ENCODE data around the gene DOK7. TPM values are rescaled to one million over a fixed set of nuclear protein-coding genes. Genes with fewer than 3 reads are reported as not detected.

The DOK7 gene
- polyA plus RNA-seq, 3 donors = not detected

DNA sequence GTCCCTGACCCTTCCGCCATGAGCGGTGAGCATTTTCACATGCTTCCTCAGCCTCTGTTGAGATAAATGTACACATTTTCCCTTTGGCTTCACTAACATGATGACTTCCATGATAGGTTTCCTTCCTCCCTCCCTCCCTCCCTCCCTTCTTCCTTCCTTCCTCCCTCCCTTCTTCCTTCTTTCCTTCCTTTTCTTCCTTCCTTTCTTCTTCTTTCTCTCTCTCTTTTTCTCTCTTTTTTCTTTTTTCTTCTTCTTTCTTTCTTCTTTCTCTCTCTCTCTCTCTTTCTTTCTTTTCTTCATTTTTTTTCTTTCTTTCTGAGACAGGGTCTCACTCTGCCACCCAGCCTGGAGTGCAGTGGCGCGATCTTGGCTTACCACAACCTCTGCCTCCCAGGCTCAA lies 12.5 kb upstream of the DOK7 start:
- Mint-ChIP-seq H3K27ac (no peak overlapping the region), H3K4me3 (no peak overlapping the region), H3K9me3 (peaks cover 8 to 14% (median 11%) of the 10 kb centered on the region in 7 donors), H3K4me1 (no peaks in the 10 kb centered on the region), H3K36me3 (no peaks in the 10 kb centered on the region), H3K27me3 (ENCODE audit: low read depth in 3 of 3) (peaks cover 2 to 7% (median 5%) of the 10 kb centered on the region in 3 donors)
- no peaks in the 10 kb centered on the region for H3K27me3 ChIP-seq (ENCODE audit: control insufficient read depth in 2 of 2, insufficient read depth in 2 of 2, low read length in 2 of 2)
- peaks cover 8 to 11% of the 10 kb centered on the region in 2 donors for H3K9me3 ChIP-seq (replicated peaks in 1 of 2; ENCODE audit: control insufficient read depth in 1 of 2, insufficient read depth in 1 of 2, low read length in 2 of 2)
- H3K36me3 ChIP-seq (replicated peaks in 1 of 2; ENCODE audit: control insufficient read depth in 1 of 2, insufficient read depth in 2 of 2, low read length in 2 of 2) = no peaks in the 10 kb centered on the region
- TF ChIP-seq, protein P1, sequence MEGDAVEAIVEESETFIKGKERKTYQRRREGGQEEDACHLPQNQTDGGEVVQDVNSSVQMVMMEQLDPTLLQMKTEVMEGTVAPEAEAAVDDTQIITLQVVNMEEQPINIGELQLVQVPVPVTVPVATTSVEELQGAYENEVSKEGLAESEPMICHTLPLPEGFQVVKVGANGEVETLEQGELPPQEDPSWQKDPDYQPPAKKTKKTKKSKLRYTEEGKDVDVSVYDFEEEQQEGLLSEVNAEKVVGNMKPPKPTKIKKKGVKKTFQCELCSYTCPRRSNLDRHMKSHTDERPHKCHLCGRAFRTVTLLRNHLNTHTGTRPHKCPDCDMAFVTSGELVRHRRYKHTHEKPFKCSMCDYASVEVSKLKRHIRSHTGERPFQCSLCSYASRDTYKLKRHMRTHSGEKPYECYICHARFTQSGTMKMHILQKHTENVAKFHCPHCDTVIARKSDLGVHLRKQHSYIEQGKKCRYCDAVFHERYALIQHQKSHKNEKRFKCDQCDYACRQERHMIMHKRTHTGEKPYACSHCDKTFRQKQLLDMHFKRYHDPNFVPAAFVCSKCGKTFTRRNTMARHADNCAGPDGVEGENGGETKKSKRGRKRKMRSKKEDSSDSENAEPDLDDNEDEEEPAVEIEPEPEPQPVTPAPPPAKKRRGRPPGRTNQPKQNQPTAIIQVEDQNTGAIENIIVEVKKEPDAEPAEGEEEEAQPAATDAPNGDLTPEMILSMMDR (IDR thresholded peaks at IDR 0.05) = no peak
- no peak for DNase-seq
- 100% methylated on average over 2 of the region's 4 CpGs for WGBS (ENCODE audit: insufficient coverage)
- H3K4me3 ChIP-seq (replicated peaks in 1 of 3; ENCODE audit: low read depth in 2 of 3, low read length in 3 of 3) = no peak overlapping the region
- H3K4me1 ChIP-seq (ENCODE audit: control insufficient read depth in 1 of 2, insufficient read depth in 2 of 2, low read length in 2 of 2) = no peaks in the 10 kb centered on the region
- H2AFZ ChIP-seq (ENCODE audit: insufficient read depth, low read depth, low read length, poor library complexity, severe bottlenecking) = no peak overlapping the region
- H3K9ac ChIP-seq (ENCODE audit: insufficient read depth, low read length, poor library complexity, severe bottlenecking) = no peak overlapping the region
- H3K79me2 ChIP-seq (ENCODE audit: insufficient read depth, low read length) = no peaks in the 10 kb centered on the region
- no peak overlapping the region for H3K27ac ChIP-seq (ENCODE audit: low read depth in 1 of 2, low read length in 2 of 2)
- H3K4me2 ChIP-seq (replicated peaks; ENCODE audit: extremely low read depth, low read length, poor library complexity, severe bottlenecking) = no peak overlapping the region
- no peaks in the 10 kb centered on the region for H4K20me1 ChIP-seq (ENCODE audit: insufficient read depth, low read length)
- intact Hi-C loops (cut with micrococcal nuclease) = no loop called here

GRCh38 chr4:3451956-3452355 lies 11.2 kb upstream of the DOK7 start:
- Histone ChIP-seq H3K27ac (ENCODE audit: low read depth in 1 of 2, low read length in 2 of 2) (no peak overlapping the region), H3K4me2 (replicated peaks; ENCODE audit: extremely low read depth, low read length, poor library complexity, severe bottlenecking) (no peak overlapping the region), H3K27me3 (ENCODE audit: control insufficient read depth in 2 of 2, insufficient read depth in 2 of 2, low read length in 2 of 2) (no peaks in the 10 kb centered on the region), H3K4me1 (ENCODE audit: control insufficient read depth in 1 of 2, insufficient read depth in 2 of 2, low read length in 2 of 2) (no peaks in the 10 kb centered on the region), H3K79me2 (ENCODE audit: insufficient read depth, low read length) (no peaks in the 10 kb centered on the region), H3K36me3 (replicated peaks in 1 of 2; ENCODE audit: control insufficient read depth in 1 of 2, insufficient read depth in 2 of 2, low read length in 2 of 2) (no peaks in the 10 kb centered on the region), H2AFZ (ENCODE audit: insufficient read depth, low read depth, low read length, poor library complexity, severe bottlenecking) (no peak overlapping the region), H3K9me3 (replicated peaks in 1 of 2; ENCODE audit: control insufficient read depth in 1 of 2, insufficient read depth in 1 of 2, low read length in 2 of 2) (peaks cover 9 to 18% of the 10 kb centered on the region in 2 donors), H3K9ac (ENCODE audit: insufficient read depth, low read length, poor library complexity, severe bottlenecking) (no peak overlapping the region), H4K20me1 (ENCODE audit: insufficient read depth, low read length) (no peaks in the 10 kb centered on the region), H3K4me3 (replicated peaks in 1 of 3; ENCODE audit: low read depth in 2 of 3, low read length in 3 of 3) (no peak overlapping the region)
- no peak for DNase-seq
- Mint-ChIP-seq H3K36me3 (no peaks in the 10 kb centered on the region), H3K9me3 (peaks cover 12 to 26% (median 18%) of the 10 kb centered on the region in 7 donors), H3K4me1 (no peaks in the 10 kb centered on the region), H3K27me3 (ENCODE audit: low read depth in 3 of 3) (peaks cover 2 to 7% (median 5%) of the 10 kb centered on the region in 3 donors), H3K4me3 (no peak overlapping the region), H3K27ac (no peak overlapping the region)
- WGBS (ENCODE audit: insufficient coverage) = 100% methylated on average over 1 of the region's 3 CpGs
- intact Hi-C loops (cut with micrococcal nuclease) = no loop called here
- TF ChIP-seq, protein P1 (IDR thresholded peaks at IDR 0.05) = no peak

Data from CD14-positive monocyte (primary cell).